A673 (cell line): Measurements from ENCODE around the gene CISD1.

Source experiments
- EZH2 ChIP-seq: fragments of 200-600 bp; sonication (generic); IDR thresholded peaks from 2 replicates; pipeline ENCODE4 v1.6.1; 2017; ENCODE audit warnings: borderline replicate concordance, low read depth, mild to moderate bottlenecking, mixed read lengths, antibody characterized with exemption, low read length; ENCODE audit not compliant: poor library complexity, severe bottlenecking
- TF ChIP-seq, protein P1 (sequence below): fragments of 300-800, 200-600 bp; sonication (generic); conservative IDR thresholded peaks from 2 replicates; pipeline ENCODE4 v1.5.1; 2017; ENCODE audit warnings: low read depth, mild to moderate bottlenecking, antibody characterized with exemption, low read length, moderate library complexity, mixed read lengths

DNA sequence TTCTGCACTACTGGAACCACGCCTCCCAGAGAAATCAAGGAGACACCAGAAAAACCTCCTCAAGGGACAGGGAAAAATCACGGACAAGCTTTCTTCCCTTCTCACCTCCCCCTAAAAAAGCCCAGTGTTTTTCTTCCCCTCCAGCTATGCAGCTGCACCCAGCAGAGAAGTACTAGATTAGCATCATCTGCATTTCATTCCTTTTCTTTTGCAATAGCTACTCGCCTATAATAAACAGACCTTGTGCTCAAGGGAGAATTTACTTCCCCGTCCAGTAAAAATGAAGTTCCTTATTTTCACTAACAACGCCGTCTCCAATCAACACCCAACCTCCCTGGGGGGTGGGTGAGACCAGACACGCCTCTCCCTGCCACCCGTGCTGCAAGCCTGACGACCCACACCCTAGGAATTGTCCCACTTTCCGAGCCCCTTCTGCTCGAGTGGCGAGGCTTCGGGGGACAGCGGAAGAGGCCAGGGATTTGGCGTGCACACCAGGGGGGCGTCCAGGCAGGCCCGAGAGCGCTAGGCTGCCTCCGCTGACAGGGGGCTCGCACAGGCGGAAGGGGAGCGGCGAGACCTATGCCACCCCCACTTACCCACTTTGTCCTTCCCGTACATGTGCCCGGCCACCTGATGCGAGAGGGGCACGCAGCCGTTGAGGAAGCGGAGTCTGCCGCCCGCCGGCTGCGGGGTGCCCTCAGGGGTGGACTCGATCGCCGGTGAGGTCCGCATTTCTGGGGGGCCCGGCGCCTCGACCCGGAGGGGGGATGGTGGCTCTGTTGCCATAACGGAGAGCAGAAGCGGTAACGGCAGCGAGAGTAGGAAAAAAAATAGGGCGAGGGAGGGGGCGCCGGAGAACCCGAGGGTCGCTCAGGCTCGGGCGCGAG, 1.9 kb upstream of the CISD1 start:
- TF ChIP-seq, protein P1, sequence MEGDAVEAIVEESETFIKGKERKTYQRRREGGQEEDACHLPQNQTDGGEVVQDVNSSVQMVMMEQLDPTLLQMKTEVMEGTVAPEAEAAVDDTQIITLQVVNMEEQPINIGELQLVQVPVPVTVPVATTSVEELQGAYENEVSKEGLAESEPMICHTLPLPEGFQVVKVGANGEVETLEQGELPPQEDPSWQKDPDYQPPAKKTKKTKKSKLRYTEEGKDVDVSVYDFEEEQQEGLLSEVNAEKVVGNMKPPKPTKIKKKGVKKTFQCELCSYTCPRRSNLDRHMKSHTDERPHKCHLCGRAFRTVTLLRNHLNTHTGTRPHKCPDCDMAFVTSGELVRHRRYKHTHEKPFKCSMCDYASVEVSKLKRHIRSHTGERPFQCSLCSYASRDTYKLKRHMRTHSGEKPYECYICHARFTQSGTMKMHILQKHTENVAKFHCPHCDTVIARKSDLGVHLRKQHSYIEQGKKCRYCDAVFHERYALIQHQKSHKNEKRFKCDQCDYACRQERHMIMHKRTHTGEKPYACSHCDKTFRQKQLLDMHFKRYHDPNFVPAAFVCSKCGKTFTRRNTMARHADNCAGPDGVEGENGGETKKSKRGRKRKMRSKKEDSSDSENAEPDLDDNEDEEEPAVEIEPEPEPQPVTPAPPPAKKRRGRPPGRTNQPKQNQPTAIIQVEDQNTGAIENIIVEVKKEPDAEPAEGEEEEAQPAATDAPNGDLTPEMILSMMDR: no peak
- no peak for TF ChIP-seq EZH2
